WTC11 (cell line): ENCODE measurements around the gene CLEC7A.

Experiments used
- ATF2 ChIP-seq: sonication (generic); formaldehyde crosslinking; IDR thresholded peaks from 2 replicates; pipeline ENCODE4 v1.8.1; 2022; ENCODE audit warnings: low read depth, missing genetic modification reagents, borderline replicate concordance
- ATF3 ChIP-seq: sonication (generic); formaldehyde crosslinking; conservative IDR thresholded peaks from 2 replicates; pipeline ENCODE4 v1.8.1; 2022; ENCODE audit warnings: mild to moderate bottlenecking, missing genetic modification reagents
- CREB1 ChIP-seq: sonication (generic); formaldehyde crosslinking; IDR thresholded peaks from 2 replicates; pipeline ENCODE4 v1.8.0; 2023; ENCODE audit warnings: mild to moderate bottlenecking, missing genetic modification reagents
- CTCF ChIP-seq: fragments of 200-600 bp; IDR thresholded peaks from 2 replicates; pipeline ENCODE4 v1.8.0; 2022; ENCODE audit warnings: antibody characterized with exemption
- E2F5 ChIP-seq: sonication (generic); formaldehyde crosslinking; IDR thresholded peaks from 2 replicates; pipeline ENCODE4 v1.8.1; 2022; ENCODE audit warnings: mild to moderate bottlenecking, moderate library complexity, missing genetic modification reagents
- JUN ChIP-seq: sonication (generic); formaldehyde crosslinking; IDR thresholded peaks from 2 replicates; pipeline ENCODE4 v1.8.0; 2023; ENCODE audit warnings: mild to moderate bottlenecking, missing genetic modification reagents
- MAX ChIP-seq: sonication (generic); formaldehyde crosslinking; IDR thresholded peaks from 2 replicates; pipeline ENCODE4 v1.8.0; 2022; ENCODE audit warnings: mild to moderate bottlenecking, missing genetic modification reagents
- SMAD3 ChIP-seq: sonication (generic); formaldehyde crosslinking; IDR thresholded peaks from 2 replicates; pipeline ENCODE4 v1.8.0; 2022; ENCODE audit warnings: missing genetic modification reagents, mild to moderate bottlenecking, borderline replicate concordance
- TEAD4 ChIP-seq: sonication (generic); formaldehyde crosslinking; IDR thresholded peaks from 2 replicates; pipeline ENCODE4 v1.8.0; 2022; ENCODE audit warnings: mild to moderate bottlenecking, missing genetic modification reagents
- USF2 ChIP-seq: sonication (generic); formaldehyde crosslinking; IDR thresholded peaks from 2 replicates; pipeline ENCODE4 v1.8.1; 2023; ENCODE audit warnings: mild to moderate bottlenecking, missing genetic modification reagents, moderate library complexity

- TF ChIP-seq TEAD4 (CRISPR knock-in tag) (no peak), CTCF (no peak), SMAD3 (CRISPR knock-in tag) (no peak), ATF3 (CRISPR knock-in tag) (no peak), E2F5 (CRISPR knock-in tag) (no peak), USF2 (CRISPR knock-in tag) (no peak), JUN (CRISPR knock-in tag) (no peak), MAX (no peak), ATF2 (no peak), CREB1 (CRISPR knock-in tag) (no peak)
These were observed 16.9 kb downstream of the CLEC7A start for GRCh38 chr12:10113075-10113474.
